GM19239 (cell line): ENCODE data around the gene MSH5.

Experiments used
- DNase-seq: peaks from one replicate; pipeline ENCODE4 v3.0.0; 2011; ENCODE audit warnings: low spot score; ENCODE audit not compliant: insufficient read length
- FAIRE-seq: peaks from 2 replicates; lab custom pipeline; 2011; peaks lifted over from hg19 to GRCh38; lab: Jason Lieb, UNC

Gene MSH5

DNA sequence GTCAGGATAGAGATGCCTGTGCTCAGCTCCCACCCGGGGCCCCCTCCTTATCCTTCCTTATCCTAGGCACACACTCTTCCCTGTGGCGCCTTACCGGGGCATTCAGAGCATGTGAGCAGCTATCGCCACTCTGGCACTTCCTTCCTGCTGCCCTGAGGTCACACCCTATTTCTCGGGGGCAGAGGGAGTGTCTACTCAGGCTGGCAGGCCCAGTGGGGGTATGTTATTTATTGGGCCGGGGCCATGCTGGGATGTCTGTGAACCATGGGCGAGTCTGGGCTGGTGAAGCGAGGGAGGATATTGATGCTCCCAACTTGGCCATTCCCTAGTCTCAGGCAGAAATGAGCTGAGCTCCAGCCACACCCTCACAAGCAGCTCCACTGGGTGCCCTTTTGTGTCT is 28.6 kb upstream of the MSH5 start:
- no peak for FAIRE-seq

DNA sequence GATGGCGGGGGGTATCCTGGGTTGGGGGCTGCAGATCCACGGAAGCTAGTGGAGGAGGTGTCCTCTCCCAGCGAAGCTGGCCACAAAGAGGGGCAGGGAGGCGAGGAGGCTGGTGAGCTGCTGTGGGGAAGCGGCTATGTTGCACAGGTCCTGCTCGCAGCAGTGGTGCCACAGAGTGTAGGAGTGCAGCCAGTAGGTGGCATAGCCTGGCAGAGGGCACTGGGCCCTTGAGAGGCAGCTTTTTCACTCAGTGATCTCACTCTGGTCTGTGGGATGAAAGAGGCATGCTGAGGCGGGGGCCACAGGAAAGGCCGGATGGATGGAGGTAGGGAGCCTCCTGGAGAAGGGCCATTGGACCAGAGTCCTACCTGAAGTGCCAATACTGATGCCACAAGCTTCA is 27.5 kb upstream of the MSH5 start:
- no peak for DNase-seq
- no peak for FAIRE-seq

More for the DNA sequence above, 28.6 kb upstream of the MSH5 start:
- DNase-seq: no peak

DNA sequence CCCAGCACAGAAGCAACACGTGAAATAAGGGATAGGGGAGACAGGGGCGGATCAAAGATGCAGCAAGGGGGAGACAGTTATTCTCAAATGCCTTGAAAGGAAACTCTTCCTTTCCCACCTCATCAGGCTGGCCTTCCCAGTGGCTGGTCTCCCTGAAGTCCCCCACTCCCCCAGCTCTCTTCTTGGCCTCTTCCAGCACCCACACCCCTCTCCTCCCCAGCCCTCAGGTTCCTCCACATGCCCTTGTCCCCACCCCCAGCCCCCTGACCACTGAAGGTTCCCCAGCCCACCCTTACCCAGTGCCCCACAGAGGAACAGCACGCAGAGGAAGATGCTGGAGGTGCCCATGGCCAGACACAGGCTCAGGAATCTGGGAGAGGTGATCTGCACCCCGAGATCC is 26.3 kb upstream of the MSH5 start:
- FAIRE-seq (no peak), DNase-seq (no peak)

DNA sequence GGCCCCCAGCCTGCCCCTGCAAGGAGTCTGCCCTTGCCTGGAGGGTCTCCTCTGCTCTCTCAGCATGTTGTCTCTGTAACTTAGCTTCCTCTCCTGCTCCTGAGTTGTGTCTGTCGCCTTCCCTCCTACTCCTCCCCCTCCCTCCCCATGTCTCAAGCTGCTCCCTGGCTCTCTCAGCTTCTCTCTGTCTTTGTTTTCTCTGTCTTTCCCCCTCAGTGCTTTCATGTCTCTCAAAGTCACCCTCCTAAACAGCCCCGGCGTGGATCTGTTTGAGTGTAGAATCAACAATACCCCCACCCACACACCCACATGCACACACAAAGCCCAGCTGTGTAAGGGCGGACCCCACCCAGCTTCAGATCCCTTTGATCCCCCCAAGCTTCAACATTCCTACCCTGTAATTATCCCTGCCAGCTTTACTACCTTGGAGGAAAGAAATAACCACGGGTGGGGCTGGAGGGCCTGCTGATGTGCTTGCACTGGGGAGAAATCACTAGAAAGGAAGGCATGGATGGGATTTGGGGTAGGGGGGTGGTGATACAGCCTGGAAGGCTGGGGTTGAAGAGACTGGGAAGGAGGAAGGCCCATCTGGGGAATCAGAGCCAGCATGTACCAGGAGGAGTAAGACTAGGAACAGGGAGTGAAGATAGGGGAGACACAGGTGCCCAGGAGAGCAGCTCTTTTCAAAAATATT is 25.7 kb upstream of the MSH5 start:
- FAIRE-seq: no peak
- DNase-seq: no peak

DNA sequence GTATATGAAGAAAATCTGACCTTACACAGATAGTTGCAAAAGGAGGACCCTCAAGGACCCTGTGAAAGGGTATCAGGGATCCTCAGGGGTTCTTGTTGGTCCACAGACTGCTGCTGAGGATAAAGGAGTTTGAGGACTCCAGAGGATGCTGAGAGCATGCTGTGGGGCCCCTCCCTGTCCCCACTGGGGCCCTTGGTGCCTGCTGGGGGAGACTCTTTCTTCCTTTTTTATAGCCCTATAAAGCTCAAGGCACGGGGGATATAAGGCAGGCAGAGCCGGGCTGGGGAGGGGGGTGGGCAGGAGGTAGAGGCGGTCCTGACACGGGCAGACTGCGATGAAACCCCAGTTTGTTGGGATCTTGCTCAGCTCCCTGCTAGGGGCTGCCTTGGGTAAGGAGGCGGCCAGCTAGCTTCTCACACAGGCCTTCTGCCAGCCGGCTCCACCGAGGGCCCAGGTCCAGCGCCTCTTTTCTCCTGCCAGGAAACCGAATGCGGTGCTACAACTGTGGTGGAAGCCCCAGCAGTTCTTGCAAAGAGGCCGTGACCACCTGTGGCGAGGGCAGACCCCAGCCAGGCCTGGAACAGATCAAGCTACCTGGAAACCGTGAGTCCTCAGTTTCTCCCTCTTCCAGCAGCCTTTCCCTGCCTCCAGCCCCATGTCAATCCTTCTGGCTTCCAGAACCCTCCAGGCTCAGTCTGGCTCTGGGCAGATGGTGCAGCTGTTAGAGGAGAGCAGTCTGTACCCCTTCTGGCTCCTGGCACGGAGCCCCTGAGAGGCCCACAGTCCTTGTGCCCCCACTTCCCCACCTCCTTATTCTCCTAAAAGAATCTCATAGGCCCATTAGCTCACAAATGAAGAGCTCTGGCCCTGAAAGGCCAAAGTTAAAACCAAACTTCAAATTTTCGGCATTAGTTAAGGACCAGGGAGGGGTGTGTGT is 24.5 kb upstream of the MSH5 start, which contains the start of gene LY6G6D:
TSS of gene LY6G6D (plus strand) at position 327 of the 937 bp plus-strand sequence. CDS start at position 335, 8 bp downstream.
- DNase-seq: no peak
- FAIRE-seq: no peak

DNA sequence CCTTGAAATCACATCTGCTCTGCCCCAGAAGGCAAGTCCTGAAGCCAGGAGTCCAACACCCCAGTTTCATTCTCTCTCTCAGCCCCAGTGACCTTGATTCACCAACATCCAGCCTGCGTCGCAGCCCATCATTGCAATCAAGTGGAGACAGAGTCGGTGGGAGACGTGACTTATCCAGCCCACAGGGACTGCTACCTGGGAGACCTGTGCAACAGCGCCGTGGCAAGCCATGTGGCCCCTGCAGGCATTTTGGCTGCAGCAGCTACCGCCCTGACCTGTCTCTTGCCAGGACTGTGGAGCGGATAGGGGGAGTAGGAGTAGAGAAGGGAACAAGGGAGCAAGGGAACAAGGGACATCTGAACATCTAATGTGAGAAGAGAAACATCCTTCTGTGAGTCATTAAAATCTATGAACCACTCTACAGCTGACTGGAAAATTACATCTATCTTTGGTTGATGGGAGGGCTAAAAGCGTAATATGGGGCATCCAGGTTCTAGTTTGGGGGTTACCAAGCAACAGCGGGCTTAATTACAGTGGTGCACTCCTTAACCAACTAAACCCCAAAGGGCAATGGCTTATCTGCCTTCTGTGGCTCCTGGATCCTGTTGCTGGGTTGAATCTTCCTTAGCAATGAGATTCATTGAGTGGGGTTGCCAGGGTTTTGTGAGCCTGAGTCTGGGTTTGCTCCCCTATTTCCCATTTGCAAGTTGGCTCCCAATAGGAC is 22.1 kb upstream of the MSH5 start:
- DNase-seq (no peak), FAIRE-seq (no peak)

DNA sequence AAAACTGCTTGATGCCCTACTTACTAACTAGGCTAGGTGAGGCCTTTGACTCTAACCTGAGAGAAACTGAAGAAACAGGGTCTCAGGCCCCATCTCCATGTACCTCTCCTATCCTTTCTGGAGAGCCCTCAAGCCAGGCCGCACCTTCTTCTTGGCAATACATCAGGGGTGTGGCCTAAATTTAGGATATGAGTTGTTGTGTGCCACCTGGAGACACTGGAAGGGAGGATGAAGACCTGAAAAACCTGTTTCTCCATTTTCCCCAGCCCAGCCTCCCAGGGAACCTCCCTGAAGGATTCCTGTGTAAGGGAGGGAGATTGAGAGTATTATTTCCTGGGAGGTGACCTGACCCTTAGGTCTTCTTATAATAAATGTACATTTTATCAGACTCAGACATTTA is 21.5 kb upstream of the MSH5 start:
- FAIRE-seq: no peak

DNA sequence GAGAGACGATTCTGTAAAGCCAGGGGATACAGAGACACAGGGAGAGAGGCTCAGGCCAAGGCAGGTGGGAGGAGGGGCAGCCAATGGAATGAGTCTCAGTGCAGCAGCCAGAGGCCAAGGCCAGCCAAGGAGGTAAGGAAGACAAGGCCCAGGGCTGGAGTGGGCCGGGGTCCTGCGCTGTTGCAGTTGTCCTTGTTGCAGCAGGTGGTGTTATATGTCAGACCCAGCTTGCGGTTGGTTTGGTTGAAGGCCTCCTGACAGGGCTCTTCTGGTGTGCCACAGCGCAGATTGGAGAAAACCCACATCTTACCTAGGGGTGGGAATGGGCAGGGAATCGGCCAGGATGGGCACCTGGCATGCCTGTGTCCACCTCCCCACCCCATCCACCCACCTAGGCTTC is 20.8 kb upstream of the MSH5 start:
- FAIRE-seq (no peak), DNase-seq (no peak)

More for the DNA sequence above, 21.5 kb upstream of the MSH5 start:
- no peak for DNase-seq

DNA sequence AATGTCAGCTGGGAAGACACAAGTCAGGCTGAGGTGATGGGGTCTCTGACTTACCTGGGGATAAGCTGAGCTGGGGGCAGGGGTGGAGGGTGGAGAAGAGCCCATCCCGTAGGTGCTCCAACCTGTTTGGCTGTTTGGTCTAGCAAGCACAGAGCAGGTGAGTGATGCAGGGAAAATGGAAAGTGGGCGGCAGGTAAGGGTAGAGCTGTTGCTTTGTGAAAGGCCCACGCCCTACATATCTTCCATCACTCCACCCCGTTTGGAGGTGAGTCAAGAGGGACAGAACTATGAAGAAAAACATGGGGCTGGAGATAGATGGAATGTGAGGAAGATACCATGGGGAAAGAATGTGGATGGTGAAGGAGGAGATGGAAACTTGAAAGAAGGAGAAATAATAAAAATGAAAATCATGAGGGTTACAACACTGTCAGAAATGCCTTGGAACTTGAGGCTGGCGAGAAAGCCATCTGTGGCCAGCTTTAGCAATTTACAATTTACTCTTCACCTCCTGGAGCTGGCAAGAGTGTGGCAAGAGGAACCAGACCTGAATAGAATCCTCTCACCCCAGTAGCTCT is 19.5 kb upstream of the MSH5 start:
- no peak for DNase-seq
- FAIRE-seq: no peak

DNA sequence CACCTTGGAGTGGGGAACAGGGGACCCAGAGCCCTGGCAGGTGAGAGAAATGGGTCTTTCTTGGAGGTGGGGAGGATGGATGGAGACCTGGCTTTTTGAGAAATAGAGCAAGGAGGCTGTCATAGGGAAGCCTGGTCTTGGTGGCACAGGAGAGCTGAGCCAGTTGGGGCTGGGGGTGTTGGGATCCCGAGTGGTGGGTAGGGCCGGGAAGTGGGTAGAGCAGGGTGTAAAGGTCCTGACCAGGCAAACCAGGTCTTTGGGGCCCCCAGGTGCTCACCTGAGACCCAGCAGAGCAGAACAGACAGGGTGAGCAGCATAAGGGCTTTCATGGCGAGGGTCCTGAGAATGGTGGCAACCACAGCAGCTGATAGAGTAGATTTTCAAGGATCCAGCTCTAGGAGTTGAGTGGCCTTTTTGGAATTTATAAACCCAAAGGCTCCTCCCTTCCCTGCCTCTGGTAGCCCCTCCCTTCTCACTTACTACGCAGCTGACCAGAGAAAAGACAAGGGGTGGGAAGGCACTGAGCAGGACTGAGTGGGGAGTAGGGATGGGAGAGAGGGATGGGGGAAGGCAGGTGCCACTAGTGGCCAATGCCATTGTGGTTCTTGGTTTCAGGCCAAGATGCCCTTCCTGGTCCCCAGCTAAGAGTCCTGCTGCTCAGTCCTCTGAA is 18.3 kb upstream of the MSH5 start, which contains the start of gene LY6G6C:
TSS of gene LY6G6C (minus strand) at position 396 of the 670 bp plus-strand sequence. CDS start at position 329, 67 bp downstream.
- FAIRE-seq: no peak
- DNase-seq: no peak

DNA sequence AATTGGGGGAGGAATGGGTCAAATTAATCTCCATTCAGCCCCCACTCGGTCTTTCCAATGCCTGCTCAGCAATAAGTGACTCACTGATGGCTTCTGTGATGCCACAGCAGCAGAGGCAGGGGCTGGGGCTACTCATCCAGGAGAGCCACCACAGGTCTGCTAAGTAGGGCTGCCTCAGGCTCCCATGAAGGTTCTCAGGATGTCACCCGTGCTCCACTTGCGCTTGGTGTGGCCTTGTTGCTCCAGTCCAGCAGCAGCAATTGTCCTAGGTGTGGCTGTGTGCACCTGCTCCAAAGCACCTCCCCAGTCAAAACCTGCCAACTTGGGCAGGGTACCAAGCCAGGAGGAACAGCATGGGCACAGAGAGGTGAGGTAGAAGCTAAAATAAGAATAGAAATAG is 17.6 kb upstream of the MSH5 start:
- no peak for DNase-seq
- no peak for FAIRE-seq

DNA sequence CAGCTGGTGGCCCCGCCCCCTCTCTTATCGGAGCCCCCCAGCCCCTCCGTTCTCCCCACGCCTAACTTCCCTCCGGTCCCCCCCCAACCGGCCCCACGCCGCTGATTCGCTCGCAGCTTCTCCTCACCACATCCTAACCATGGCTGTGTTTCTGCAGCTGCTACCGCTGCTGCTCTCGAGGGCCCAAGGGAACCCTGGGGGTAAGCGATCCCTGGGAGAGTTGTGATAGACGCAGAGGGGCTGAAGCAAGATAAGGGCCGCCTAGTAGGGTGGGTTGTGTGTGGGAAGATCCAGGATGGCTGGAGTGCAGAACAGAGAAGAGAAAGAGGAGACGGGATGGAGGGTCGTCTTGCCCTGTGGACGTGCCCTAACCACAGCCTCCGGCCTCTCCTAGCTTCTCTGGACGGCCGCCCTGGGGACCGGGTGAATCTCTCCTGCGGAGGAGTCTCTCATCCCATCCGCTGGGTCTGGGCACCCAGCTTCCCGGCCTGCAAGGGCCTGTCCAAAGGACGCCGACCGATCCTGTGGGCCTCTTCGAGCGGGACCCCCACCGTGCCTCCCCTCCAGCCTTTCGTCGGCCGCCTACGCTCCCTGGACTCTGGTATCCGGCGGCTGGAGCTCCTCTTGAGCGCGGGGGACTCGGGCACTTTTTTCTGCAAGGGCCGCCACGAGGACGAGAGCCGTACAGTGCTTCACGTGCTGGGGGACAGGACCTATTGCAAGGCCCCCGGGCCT is 16.4 kb upstream of the MSH5 start, which contains the start of gene MPIG6B:
TSS of gene MPIG6B (plus strand) at position 129 of the 735 bp plus-strand sequence. CDS start at position 140, 11 bp downstream.
- DNase-seq (no peak), FAIRE-seq (no peak)

DNA sequence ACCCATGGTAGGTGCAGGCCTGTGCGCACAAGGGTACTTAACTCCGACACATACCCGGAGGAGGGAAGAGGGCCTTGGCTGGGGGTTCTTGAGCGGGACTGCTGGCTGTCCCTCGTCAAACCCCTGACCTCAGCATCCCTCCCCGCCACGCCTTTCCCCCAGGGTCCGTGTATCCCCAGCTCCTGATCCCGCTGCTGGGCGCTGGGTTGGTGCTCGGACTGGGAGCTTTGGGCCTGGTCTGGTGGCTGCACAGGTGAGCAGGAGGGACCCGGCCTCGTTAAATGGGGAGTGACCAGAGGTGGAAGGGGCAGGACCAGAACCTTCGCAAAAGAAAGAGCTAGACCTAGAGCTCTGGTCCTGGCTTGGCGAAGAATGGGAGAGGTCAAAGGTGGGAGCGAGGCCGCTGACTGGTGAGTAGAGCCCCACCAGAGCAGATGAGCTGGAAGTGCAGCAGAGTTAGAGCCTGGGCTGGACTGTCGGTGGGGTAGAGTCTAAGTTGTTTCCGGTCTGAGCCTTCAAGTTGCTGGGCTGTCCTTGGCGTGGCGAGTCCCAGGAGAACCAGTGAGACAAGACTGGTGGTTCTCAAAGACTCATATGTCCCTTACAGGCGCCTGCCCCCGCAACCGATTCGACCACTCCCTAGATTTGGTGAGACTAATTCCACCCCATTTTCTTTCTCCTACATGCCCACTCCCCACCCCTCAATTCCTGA is 15.7 kb upstream of the MSH5 start:
- DNase-seq: no peak

DNA sequence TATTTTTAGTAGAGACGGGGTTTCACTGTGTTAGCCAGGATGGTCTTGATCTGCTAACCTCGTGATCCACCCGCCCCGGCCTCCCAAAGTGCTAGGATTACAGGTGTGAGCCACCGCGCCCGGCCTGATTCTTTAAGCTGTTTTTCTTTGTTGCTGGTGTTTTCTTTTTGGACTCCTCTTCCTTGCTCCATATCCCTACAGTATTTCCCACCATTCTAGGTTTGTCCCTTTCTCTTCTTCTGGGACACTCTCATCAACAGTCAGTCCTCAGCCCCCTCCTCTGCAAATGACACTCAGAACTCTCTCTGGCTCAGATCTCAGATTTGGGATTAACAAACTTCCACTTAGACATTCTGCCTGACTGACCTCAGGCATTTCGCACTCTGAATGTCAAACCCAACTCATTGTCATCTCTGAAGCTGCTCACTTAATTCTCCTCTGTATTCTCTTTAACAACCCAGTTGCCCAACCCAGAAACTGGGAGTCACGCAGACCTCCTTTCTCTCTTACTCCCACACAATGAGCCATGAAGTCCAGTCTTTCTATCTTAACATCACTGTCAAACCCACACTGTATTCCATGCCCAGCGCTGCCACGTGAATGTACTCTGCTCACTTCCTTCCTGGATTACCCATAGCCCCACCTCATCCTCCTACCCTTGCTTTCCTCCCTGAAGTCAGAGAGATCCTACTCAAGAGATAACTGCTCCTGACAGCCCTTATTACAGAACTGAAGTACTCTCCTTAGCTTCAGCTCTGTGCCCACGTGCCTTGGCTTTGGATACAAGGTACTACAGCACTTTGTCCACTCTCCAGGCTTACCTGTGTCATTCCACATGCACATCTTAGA is 14.1 kb upstream of the MSH5 start:
- FAIRE-seq (no peak), DNase-seq (no peak)

More for the DNA sequence above, 15.7 kb upstream of the MSH5 start:
- no peak for FAIRE-seq

DNA sequence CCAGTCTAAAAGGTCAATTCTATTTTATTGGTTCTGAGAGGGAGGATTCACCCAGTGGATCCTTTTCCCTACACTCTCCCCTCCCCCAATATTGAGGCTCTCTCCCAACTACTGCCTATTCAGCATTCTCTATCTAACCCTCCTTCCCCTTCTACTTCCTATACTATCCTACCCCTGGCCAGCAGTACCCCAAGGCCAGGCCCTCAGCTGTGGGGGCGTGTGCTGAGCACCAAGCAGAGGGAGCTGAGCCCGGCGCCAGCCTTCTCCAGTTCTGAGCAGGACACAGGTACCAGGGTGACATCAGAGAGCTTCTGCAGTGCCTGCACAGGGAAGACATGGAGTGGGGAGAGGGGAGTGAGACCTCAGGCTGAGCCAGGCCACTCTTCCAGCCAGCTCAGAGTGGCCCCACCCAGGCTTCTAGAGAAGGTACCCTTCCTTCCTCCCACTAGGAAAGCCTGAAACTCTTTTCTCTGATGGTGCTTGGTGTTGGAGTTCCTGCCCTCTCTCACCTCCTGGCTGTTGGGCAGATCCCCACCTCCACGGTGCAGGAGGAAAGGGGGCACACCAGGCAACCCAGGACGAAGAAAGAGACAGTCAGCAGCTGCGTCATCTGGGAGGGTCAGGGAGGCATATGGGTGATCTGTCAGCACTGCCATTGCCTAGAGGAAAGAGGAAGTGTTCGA is 12.6 kb upstream of the MSH5 start:
- DNase-seq (peak; percentile 80), FAIRE-seq (peak; percentile 91)

DNA sequence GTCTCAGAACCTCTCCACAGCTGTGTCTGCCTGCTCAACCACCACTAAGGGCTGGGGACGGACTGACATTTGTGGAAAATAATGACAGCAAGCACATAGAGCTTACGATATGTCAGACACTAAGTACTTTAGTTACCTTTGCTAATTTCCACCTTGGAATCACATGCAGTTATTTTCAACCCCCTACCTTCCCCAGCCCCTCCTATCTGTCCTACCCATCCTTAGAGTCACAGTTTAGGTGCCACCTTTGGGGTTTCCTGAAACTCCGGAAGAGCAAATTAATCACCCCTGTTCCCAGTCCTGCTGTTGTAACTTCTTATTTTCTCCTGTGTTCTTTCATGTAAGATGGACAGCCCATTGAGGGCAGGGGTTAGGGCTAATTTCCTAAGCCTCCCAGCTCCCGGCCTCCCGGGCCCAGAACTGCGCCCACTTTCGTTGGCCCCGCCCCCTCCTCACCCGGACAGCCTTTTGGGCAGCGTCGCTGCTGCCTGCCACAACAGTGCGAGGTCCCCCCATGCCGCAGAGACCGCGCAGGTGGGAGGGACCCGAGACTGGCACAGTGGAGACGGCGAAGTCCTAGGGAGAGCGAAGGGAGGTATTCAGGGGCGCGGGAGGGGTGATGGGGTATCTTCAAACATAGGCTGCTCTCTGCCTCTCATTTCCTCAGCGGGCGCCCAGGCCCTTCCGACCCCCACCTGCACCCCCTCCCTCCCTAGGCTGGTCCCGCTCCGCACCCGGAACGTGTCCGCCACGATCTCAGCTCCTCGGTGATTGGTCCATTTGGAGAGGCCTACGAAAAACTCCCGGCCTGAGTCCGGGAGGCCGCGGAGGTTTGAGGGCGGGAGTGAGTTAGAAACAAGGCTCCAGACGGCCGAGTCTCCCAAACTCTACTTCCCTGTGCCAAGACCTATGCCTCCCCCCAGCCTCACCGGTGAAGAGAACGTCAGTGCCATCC is 11.8 kb upstream of the MSH5 start:
- no peak for FAIRE-seq
- no peak for DNase-seq
